Activated T-cell treated with anti-CD3 and anti-CD28 coated beads for 24 hours (primary cell): ENCODE data around the gene EIF3K.
A peak's percentile ranks its signal among the peaks of the same experiment; 100 is the strongest.

ENCODE experiments used
- DNase-seq: peaks from one replicate; pipeline ENCODE4 v3.0.0-alpha.2; 2020; ENCODE audit warnings: low read depth

Gene EIF3K

GRCh38 chr19:38665950-38666662 lies 47.1 kb downstream of the EIF3K start:
- no peak for DNase-seq

GRCh38 chr19:38666663-38667511 lies 47.9 kb downstream of the EIF3K start:
- DNase-seq, result no peak

GRCh38 chr19:38667661-38668171 lies 48.7 kb downstream of the EIF3K start:
- DNase-seq, result no peak

GRCh38 chr19:38669552-38669951 lies 50.6 kb downstream of the EIF3K start:
- DNase-seq, result no peak

DNA sequence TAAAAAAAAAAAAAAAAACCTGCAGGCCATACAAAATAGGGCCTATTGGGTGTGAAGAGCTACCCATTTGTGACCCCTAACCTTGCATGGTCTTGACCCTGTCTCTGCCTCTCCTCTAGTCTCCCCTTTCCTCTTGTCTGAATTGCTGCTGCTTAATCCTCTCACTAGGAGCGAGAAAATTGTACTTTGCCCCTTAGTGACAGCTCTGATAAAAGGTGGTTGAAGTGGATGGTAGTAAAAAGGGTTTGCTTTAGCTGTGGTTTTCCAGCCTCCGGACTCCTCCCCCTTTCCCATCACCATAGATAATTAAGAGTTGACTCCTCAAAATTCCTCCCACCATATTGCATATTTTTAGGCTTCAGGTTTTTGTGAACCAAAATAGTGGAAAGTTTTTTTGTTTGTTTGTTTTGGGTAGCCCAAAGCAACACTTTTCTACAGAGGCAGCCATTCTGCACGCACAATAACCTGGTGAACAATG lies 52.0 kb downstream of the EIF3K start:
- DNase-seq, result no peak

GRCh38 chr19:38671654-38672053 lies 52.7 kb downstream of the EIF3K start:
- DNase-seq, result no peak

GRCh38 chr19:38673030-38673429 lies 54.0 kb downstream of the EIF3K start:
- no peak for DNase-seq

GRCh38 chr19:38674388-38675171 lies 55.6 kb downstream of the EIF3K start:
- DNase-seq, result no peak

DNA sequence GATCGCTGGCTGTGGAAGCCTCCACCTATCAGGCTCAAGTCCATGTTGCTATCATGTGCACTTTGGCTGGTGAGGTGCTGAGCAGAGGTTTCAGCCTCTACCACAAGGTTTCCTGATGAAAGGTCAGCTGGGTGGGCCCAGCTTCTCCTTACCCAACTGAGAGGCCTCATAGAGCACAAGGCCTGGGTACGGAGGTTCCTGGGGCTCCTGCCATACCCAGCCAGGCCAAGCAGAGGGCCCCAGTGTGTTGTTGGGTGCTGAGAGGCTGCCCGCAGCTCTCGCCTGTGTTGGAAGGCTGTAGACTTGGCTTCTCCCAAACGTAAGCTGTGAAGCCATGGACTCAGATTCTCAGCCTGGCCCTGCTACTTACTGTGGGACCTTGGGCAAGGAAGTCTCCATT lies 56.6 kb downstream of the EIF3K start:
- DNase-seq, result no peak

DNA sequence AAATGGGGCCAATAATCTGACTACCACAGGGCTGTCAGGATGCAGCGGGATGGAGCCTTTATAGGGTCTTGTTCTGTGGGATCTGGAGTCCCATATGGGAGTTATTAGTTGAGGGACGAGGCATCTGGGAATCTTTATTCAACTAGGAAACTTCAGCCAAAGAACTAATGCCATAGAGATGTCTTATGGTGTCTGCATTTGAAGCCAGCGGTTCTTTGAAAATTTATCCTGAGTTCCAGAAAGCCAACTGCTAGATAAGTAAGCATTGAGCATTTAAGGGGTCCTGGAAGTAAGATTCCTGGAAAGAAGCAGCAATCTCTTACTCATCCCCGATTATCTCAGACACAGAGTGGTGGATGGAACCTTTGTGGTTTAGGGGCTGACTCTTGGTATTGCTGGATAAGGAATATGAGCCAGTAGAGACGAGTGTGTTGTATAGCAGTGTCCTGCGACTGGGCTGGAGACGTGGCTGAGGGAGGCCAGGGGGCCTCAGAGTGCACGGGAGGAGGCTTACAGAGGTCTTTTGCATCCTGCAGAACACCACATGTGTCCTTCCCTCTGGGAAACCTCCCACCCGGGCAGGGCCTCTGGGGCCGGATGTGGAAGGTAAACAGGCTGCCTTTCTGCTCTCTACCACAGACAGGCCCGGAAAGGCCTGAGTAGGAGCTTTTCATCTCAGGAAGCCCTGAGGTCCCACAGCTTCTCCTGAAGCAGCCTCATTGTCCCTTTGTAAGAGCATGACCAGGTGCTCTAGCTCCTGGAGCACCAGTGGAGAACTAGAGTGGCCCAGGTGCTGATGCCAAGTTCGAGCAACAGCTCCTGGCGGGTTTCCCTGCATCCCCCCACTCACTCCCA lies 57.3 kb downstream of the EIF3K start:
- DNase-seq, result no peak

- no peak for DNase-seq
These were observed 58.1 kb downstream of the EIF3K start for GRCh38 chr19:38676878-38677646.

DNA sequence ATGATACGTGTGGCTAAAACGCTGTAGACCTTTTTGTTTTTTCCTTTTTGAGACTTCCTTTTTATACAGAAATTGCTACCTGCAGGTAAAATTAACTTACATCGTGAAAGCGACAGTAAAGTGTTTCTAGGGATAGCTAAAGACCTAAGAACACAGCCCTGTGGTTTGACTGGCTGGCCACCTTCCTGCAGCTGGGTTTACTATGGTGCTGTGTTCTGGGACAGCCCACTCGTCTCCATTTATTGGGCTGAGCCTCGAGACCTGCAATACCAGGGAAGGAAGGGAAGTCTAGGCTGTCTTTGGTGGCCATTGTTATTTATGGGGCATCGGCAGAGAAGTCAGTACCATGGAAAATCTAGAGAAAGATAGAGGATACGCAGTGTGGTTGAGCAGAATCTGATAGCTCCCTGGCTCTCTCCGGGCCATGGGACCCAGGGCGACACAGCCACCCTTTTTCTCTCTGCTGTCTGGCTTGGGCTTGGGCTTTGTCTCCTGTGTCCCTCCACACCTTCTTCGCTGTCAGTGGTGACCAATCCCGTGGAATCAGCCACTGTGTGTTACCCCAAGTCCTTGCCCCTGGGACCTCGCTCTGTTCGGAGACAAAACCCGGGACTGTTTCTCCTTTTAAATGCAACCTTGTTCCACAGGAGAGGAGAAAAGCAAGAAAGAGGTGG lies 59.4 kb downstream of the EIF3K start:
- DNase-seq, result no peak

DNA sequence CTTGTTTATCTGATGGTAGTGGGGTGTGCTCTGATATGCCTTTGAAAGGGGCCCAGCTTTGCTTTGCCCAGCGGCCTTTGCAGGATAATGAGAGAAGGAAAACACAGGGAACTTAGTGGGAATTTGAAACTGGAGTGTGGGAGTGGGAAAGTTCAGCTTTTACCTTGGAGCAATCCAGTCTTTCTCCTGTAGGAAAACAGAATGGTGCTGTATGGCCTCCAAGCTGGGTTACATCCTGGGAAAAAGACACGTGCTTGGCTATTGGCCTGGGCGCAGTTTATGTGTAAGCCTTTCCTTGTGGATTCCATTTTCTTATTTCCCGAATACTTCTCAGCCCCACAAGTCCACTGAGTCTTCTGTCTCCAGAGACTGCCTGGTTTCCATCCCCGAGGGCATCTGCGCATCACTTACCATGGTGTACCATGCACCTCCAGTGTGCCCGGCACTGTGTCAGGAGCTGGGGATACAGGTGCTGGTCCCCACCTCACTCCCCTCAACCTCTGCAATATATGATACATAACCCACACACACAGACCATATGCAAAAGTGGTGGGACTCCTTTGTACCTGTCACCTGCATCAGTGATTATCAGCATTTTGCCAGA lies 60.0 kb downstream of the EIF3K start:
- no peak for DNase-seq

DNA sequence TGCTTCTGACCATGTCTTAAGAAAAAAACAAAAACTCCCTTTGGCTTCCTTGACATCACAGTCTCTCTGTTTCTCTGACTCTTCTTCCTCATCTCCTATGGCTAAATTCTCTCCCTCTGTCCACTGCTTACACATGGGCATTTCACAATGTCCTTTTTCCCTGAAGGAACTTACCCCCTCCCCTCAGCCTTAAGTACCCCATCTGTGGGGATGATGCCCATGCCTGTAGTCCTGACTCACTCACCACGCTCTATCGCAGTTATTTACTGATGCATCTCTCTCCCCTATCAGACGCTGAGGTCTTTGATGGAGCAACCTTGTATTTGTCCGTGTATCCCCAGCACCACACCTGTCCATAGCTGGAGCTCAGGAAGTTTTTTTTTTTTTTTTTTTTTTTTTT lies 60.9 kb downstream of the EIF3K start:
- DNase-seq, result no peak

- no peak for DNase-seq
These were observed 63.3 kb downstream of the EIF3K start for GRCh38 chr19:38682195-38682867.

GRCh38 chr19:38682872-38683392 lies 63.9 kb downstream of the EIF3K start:
- DNase-seq, result no peak

DNA sequence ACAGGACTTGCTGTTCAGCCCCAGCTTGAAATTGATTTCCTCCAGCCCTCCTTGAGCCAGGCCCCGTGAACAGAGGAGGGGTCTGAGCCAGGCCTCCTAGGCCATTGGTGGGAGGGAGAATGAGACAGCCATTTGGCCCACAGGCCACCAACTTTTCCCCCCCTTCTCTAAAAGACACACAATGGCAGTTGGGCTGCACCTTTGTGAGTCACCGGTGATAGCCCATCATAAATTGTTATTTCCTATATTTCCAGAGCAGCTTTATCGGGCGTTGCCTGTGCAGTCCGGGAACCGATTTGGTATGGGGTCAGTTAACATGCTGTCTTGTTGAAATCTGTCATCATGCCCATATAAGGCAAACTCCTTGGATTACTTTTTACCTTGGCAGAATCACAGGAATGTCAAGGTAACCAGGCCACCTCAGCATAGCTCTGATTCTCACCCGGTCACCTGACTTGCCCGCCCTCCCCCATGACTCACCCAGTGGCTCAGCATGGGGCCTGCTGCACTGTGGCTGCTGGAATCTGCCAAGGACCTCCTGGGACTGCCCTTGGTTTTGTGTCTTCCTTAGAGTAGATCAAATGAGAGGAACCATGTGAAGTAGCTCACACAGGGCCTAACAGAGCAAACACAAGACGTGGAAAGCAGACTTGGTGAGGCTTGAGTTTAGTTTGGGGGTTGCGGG lies 64.5 kb downstream of the EIF3K start:
- DNase-seq, result peak; percentile 44
